Nephron progenitor cell (in vitro differentiated cells): ENCODE data around the gene DPY19L3.
"Not testable (repeated sequence)": the region's sequence is repeated elsewhere in the genome, so short reads cannot be mapped to it uniquely, and the experiment has no call there.

Source experiments
- DNase-seq: peaks from one replicate; pipeline ENCODE4 v3.0.0; 2021
- H3K27ac Mint-ChIP-seq: 2 replicates; pipeline ENCODE4 v1.8.0; 2021; ENCODE audit warnings: mild to moderate bottlenecking, moderate library complexity, mixed read lengths
- H3K27me3 Mint-ChIP-seq: 2 replicates; pipeline ENCODE4 v1.8.0; 2021; ENCODE audit warnings: mild to moderate bottlenecking, low read depth, mixed read lengths; ENCODE audit not compliant: poor library complexity
- H3K36me3 Mint-ChIP-seq: 2 replicates; pipeline ENCODE4 v1.8.0; 2021; ENCODE audit warnings: low read depth, mixed read lengths
- H3K4me1 Mint-ChIP-seq: 2 replicates; pipeline ENCODE4 v1.8.0; 2021; ENCODE audit warnings: mixed read lengths
- H3K4me3 Mint-ChIP-seq: 2 replicates; pipeline ENCODE4 v1.8.0; 2021; ENCODE audit warnings: mild to moderate bottlenecking, moderate library complexity, mixed read lengths
- H3K9me3 Mint-ChIP-seq: 2 replicates; pipeline ENCODE4 v1.8.0; 2021; ENCODE audit warnings: mild to moderate bottlenecking, moderate library complexity, mixed read lengths
- CTCF ChIP-seq: fragments of 200-600 bp; sonication (generic); IDR thresholded peaks from 2 replicates; pipeline ENCODE4 v1.5.0; 2021; ENCODE audit warnings: antibody characterized with exemption

Gene DPY19L3

GRCh38 chr19:32476032-32476350, 70.4 kb downstream of the DPY19L3 start:
- Mint-ChIP-seq H3K4me1 (peaks cover 7% of the 10 kb centered on the region), H3K4me3 (no peak overlapping the region), H3K9me3 (peaks cover 7% of the 10 kb centered on the region), H3K27me3 (no peaks in the 10 kb centered on the region), H3K36me3 (peaks cover 61% of the 10 kb centered on the region), H3K27ac (no peak overlapping the region)
- no peak for DNase-seq
- no peak for TF ChIP-seq CTCF

- no peak for TF ChIP-seq CTCF
- Mint-ChIP-seq H3K4me3 (no peak overlapping the region), H3K4me1 (no peaks in the 10 kb centered on the region)
These were observed 74.8 kb downstream of the DPY19L3 start for GRCh38 chr19:32480321-32480720.

GRCh38 chr19:32483574-32483973, 78.0 kb downstream of the DPY19L3 start:
- Mint-ChIP-seq H3K36me3 (peaks cover 87% of the 10 kb centered on the region), H3K4me1 (no peaks in the 10 kb centered on the region), H3K27ac (no peak overlapping the region), H3K9me3 (peaks cover 31% of the 10 kb centered on the region), H3K4me3 (no peak overlapping the region), H3K27me3 (peaks cover 3% of the 10 kb centered on the region)
- no peak for DNase-seq
- no peak for TF ChIP-seq CTCF

More at GRCh38 chr19:32480321-32480720, 74.8 kb downstream of the DPY19L3 start:
- no peak overlapping the region for H3K27ac Mint-ChIP-seq
- no peaks in the 10 kb centered on the region for H3K27me3 Mint-ChIP-seq
- peaks cover 84% of the 10 kb centered on the region for H3K36me3 Mint-ChIP-seq
- peaks cover 7% of the 10 kb centered on the region for H3K9me3 Mint-ChIP-seq
- DNase-seq = no peak

GRCh38 chr19:32489971-32490370, 84.4 kb downstream of the DPY19L3 start:
- TF ChIP-seq CTCF = no peak
- no peak overlapping the region for H3K27ac Mint-ChIP-seq
- H3K36me3 Mint-ChIP-seq = peaks cover 51% of the 10 kb centered on the region
- peaks cover 6% of the 10 kb centered on the region for H3K27me3 Mint-ChIP-seq
- H3K4me3 Mint-ChIP-seq = no peak overlapping the region
- no peaks in the 10 kb centered on the region for H3K4me1 Mint-ChIP-seq
- DNase-seq = no peak
- peaks cover 50% of the 10 kb centered on the region for H3K9me3 Mint-ChIP-seq

GRCh38 chr19:32497391-32497790, 91.8 kb downstream of the DPY19L3 start:
- peaks cover 13% of the 10 kb centered on the region for H3K27me3 Mint-ChIP-seq
- no peaks in the 10 kb centered on the region for H3K36me3 Mint-ChIP-seq
- no peak overlapping the region for H3K4me3 Mint-ChIP-seq
- no peak for TF ChIP-seq CTCF
- H3K27ac Mint-ChIP-seq = no peak overlapping the region
- peaks cover 9% of the 10 kb centered on the region for H3K9me3 Mint-ChIP-seq
- H3K4me1 Mint-ChIP-seq = peaks cover 10% of the 10 kb centered on the region
- DNase-seq = no peak

- Mint-ChIP-seq H3K9me3 (peaks cover 9% of the 10 kb centered on the region), H3K27ac (no peak overlapping the region), H3K36me3 (no peaks in the 10 kb centered on the region), H3K27me3 (peaks cover 17% of the 10 kb centered on the region), H3K4me3 (no peak overlapping the region), H3K4me1 (peaks cover 10% of the 10 kb centered on the region)
- no peak for TF ChIP-seq CTCF
- DNase-seq = no peak
These were observed 93.2 kb downstream of the DPY19L3 start for GRCh38 chr19:32498648-32499200.

DNA sequence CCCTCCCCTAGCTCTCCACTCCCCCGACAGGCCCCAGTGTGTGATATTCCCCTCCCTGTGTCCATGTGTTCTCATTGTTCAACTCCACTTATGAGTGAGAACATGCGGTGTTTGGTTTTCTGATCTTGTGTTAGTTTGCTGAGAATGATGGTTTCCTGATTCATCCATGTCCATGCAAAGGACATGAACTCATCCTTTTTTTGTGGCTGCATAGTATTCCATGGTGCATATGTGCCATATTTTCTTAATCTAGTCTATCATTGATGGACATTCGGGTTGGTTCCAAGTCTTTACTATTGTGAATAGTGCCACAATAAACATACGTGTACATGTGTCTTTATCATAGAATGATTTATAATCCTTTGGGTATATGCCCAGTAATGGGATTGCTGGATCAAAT, 106.9 kb downstream of the DPY19L3 start:
- H3K4me3 Mint-ChIP-seq, H3K4me1 Mint-ChIP-seq, H3K27me3 Mint-ChIP-seq, H3K27ac Mint-ChIP-seq, H3K36me3 Mint-ChIP-seq, DNase-seq: not testable (repeated sequence)
- H3K9me3 Mint-ChIP-seq = peaks cover 29% of the 10 kb centered on the region
